SK-N-SH (cell line): ENCODE data around the gene EFHC1. TPM values are rescaled to one million over a fixed set of nuclear protein-coding genes. Genes with fewer than 3 reads are reported as not detected.

Experiments
- CTCF ChIA-PET: fragments of 300-600, 350-600 bp; formaldehyde crosslinking; extraction: SDS; loops from one replicate; lab custom pipeline; 2021; lab: Yijun Ruan, JAX
- POLR2A ChIA-PET: fragments of 350-600 bp; sonication (Branson Sonifier 250); formaldehyde crosslinking; extraction: SDS; loops from one replicate; lab custom pipeline; 2020; ENCODE audit warnings: antibody characterized with exemption, inconsistent platforms; lab: Yijun Ruan, JAX
- DNase-seq: peaks from one replicate; pipeline ENCODE4 v3.0.0; 2012
- H2AFZ ChIP-seq: fragments of 200-600 bp; sonication (generic); 2 replicates; pipeline ENCODE4 v1.8.1; 2016; ENCODE audit warnings: antibody characterized with exemption, mild to moderate bottlenecking, low read depth
- H3F3A ChIP-seq: fragments of 200-600 bp; sonication (generic); replicated peaks from 2 replicates; pipeline ENCODE3; 2016; ENCODE audit warnings: antibody characterized with exemption, mild to moderate bottlenecking; ENCODE audit not compliant: insufficient read depth
- H3K27ac ChIP-seq, 2 experiments: fragments of 200-500 bp in 1 of 2; fragments of 200-600 bp in 1 of 2; sonication (Bioruptor generic) in 1 of 2; sonication (generic), shearing (Covaris generic) in 1 of 2; 2 replicates each; pipeline versions ENCODE4 v1.5.1 to v1.6.1; 2014 to 2016; ENCODE audit warnings: low read depth in 2 of 2, inconsistent platforms in 1 of 2, low read length in 1 of 2, mild to moderate bottlenecking in 1 of 2, mixed read lengths in 1 of 2
- H3K27me3 ChIP-seq: fragments of 200-600 bp; sonication (generic), shearing (Covaris generic); 2 replicates; pipeline ENCODE4 v1.6.1; 2016; ENCODE audit warnings: mixed run types; ENCODE audit not compliant: insufficient read depth
- H3K36me3 ChIP-seq, 2 experiments: fragments of 200-500 bp in 1 of 2; fragments of 200-600 bp in 1 of 2; sonication (Bioruptor generic) in 1 of 2; sonication (generic) in 1 of 2; replicated peaks in 1 of 2; 2 replicates each; pipeline versions ENCODE3 to v1.5.1; 2014 to 2016; ENCODE audit warnings: low read length in 1 of 2, mild to moderate bottlenecking in 1 of 2; ENCODE audit not compliant: insufficient read depth in 2 of 2, control insufficient read depth in 1 of 2
- H3K4me1 ChIP-seq, 2 experiments: fragments of 200-500 bp in 1 of 2; fragments of 200-600 bp in 1 of 2; sonication (Bioruptor generic) in 1 of 2; sonication (generic), shearing (Covaris generic) in 1 of 2; 2 replicates each; pipeline versions ENCODE4 v1.5.1 to v1.6.1; 2014 to 2016; ENCODE audit warnings: low read depth in 1 of 2, low read length in 1 of 2, mixed run types in 1 of 2; ENCODE audit not compliant: insufficient read depth in 2 of 2, control insufficient read depth in 1 of 2
- H3K4me2 ChIP-seq: fragments of 200-600 bp; sonication (generic), shearing (Covaris generic); 2 replicates; pipeline ENCODE4 v1.6.1; 2017; ENCODE audit warnings: mixed run types
- H3K4me3 ChIP-seq, 2 experiments: fragments of 200-500 bp in 1 of 2; fragments of 200-600 bp in 1 of 2; sonication (Bioruptor generic) in 1 of 2; sonication (generic), shearing (Covaris generic) in 1 of 2; 2 replicates each; pipeline versions ENCODE4 v1.5.1 to v1.8.1; 2014 to 2016; ENCODE audit warnings: low read depth in 2 of 2, inconsistent platforms in 1 of 2, low read length in 1 of 2, mild to moderate bottlenecking in 1 of 2, mixed read lengths in 1 of 2, moderate library complexity in 1 of 2
- H3K79me2 ChIP-seq: fragments of 200-600 bp; sonication (generic); 2 replicates; pipeline ENCODE4 v1.8.1; 2017; ENCODE audit warnings: mild to moderate bottlenecking; ENCODE audit not compliant: insufficient read depth
- H3K9ac ChIP-seq: fragments of 200-600 bp; sonication (generic); 2 replicates; pipeline ENCODE4 v1.6.1; 2017; ENCODE audit warnings: mixed run types
- H3K9me2 ChIP-seq: fragments of 200-600 bp; sonication (generic); 2 replicates; pipeline ENCODE4 v1.6.1; 2017; ENCODE audit warnings: mixed run types
- H3K9me3 ChIP-seq: fragments of 200-600 bp; sonication (generic); 2 replicates; pipeline ENCODE4 v1.6.1; 2017; ENCODE audit warnings: mixed run types, mild to moderate bottlenecking, moderate library complexity
- H4K20me1 ChIP-seq: fragments of 200-600 bp; sonication (generic); 2 replicates; pipeline ENCODE4 v1.6.1; 2017; ENCODE audit warnings: mild to moderate bottlenecking, mixed run types; ENCODE audit not compliant: insufficient read depth
- EP300 ChIP-seq, 2 experiments: IDR thresholded peaks; 2 replicates each; pipeline versions ENCODE4 v1.4.0 to v1.6.1; 2012; ENCODE audit warnings: borderline replicate concordance in 1 of 2, low read depth in 1 of 2, low read length in 1 of 2
- EZH2phosphoT487 ChIP-seq: fragments of 200-600 bp; sonication (generic); IDR thresholded peaks from 2 replicates; pipeline ENCODE4 v1.6.1; 2017; ENCODE audit warnings: low read depth, mixed run types, mild to moderate bottlenecking, antibody characterized with exemption, moderate library complexity, borderline replicate concordance
- GABPA ChIP-seq: IDR thresholded peaks from 2 replicates; pipeline ENCODE4 v1.4.0; 2012; ENCODE audit warnings: low read depth, mild to moderate bottlenecking
- GATA2 ChIP-seq: sonication (generic); formaldehyde crosslinking; IDR thresholded peaks from 2 replicates; pipeline ENCODE4 v1.5.0; 2020; ENCODE audit warnings: mild to moderate bottlenecking, missing genetic modification reagents
- JUND ChIP-seq: IDR thresholded peaks from 2 replicates; pipeline ENCODE4 v1.4.0; 2012
- MEF2A ChIP-seq: IDR thresholded peaks from 2 replicates; pipeline ENCODE4 v1.4.0; 2012; ENCODE audit warnings: low read depth, borderline replicate concordance
- MXI1 ChIP-seq: IDR thresholded peaks from 2 replicates; pipeline ENCODE4 v1.6.1; 2012; ENCODE audit warnings: mild to moderate bottlenecking, low read depth, low read length, improper control_type of control experiment
- RFX5 ChIP-seq: IDR thresholded peaks from 2 replicates; pipeline ENCODE4 v1.6.1; 2012; ENCODE audit warnings: mild to moderate bottlenecking, improper control_type of control experiment, low read length
- SIN3A ChIP-seq: IDR thresholded peaks from 2 replicates; pipeline ENCODE4 v1.6.1; 2012; ENCODE audit warnings: low read depth, mild to moderate bottlenecking, low read length, moderate library complexity, borderline replicate concordance
- SMC3 ChIP-seq: IDR thresholded peaks from 2 replicates; pipeline ENCODE4 v1.6.1; 2012; ENCODE audit warnings: low read depth, low read length, improper control_type of control experiment
- TEAD4 ChIP-seq: IDR thresholded peaks from 2 replicates; pipeline ENCODE4 v1.4.0; 2012; ENCODE audit warnings: mild to moderate bottlenecking, borderline replicate concordance; ENCODE audit not compliant: insufficient read depth
- YY1 ChIP-seq: IDR thresholded peaks from 2 replicates; pipeline ENCODE4 v1.4.0; 2012; ENCODE audit warnings: low read depth, mild to moderate bottlenecking
- WGBS: methylation state at CpG from one replicate; pipeline ENCODE4 v1.1.6; 2017; ENCODE audit warnings: low lambda C conversion rate; 5-methylcytosine and 5-hydroxymethylcytosine counted together
- polyA plus RNA-seq, 3 experiments: library from polyadenylated mRNA; depleted of rRNA; stranded (reverse); fragments of >200 nt; gene quantifications; 2 replicates each; pipeline ENCODE4 v1.2.3, GENCODE V29; 2012
- TF ChIP-seq, protein P1 (sequence below): IDR thresholded peaks from 2 replicates; pipeline ENCODE4 v1.6.1; 2012; ENCODE audit warnings: mild to moderate bottlenecking, low read depth, low read length, moderate library complexity
- TF ChIP-seq, protein P2 (sequence below): fragments of 150-350 bp; IDR thresholded peaks from 2 replicates; pipeline ENCODE4 v1.6.1; 2016; ENCODE audit warnings: mild to moderate bottlenecking, low read depth, low read length
- TF ChIP-seq, protein P3 (sequence below): IDR thresholded peaks from 2 replicates; pipeline ENCODE4 v1.4.0; 2012; ENCODE audit warnings: low read depth, borderline replicate concordance
- TF ChIP-seq, protein P4 (sequence below): IDR thresholded peaks from 2 replicates; pipeline ENCODE4 v1.4.0; 2012; ENCODE audit warnings: low read depth

The EFHC1 gene
- polyA plus RNA-seq, 1 of the 3 experiments (the other 2 are of a cell fraction) = 39.4 TPM

DNA sequence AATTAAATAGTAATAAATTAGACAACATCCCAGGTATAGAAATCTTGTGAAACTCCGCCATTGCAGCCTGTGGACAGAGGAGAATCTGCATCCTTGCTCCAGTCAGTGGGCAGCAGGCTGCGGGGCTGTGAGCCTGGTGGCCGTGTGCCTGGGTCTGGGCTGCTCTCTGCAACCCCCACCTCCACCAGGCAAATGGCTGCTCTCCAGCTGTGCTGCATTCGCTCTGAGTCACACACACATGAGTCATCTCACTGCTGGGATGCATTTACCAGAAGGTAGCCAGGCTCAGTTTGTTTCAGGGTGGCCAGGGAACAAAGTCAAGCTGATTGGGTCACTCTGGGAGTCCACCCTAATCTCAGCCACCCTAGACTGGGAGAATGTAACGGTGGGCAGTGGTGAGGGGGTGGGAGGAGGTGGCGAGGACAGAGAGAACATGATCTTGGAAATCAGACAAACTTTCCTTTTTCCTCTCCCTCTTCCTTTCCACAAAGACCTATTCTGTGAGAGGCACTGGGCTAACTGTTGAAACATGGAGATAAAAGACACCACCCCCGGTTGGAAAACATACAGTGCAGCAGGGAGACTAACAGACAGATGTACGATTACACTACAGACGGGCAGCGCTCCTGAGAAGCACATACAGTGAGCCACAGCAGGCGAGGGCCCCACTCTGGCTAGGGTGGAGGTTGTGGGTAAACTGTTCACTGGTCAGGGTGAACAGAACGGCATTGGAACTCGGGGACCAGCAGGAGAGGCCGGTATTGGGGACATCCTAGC, 97.5 kb downstream of the EFHC1 start (continued):
- TF ChIP-seq, protein P1, sequence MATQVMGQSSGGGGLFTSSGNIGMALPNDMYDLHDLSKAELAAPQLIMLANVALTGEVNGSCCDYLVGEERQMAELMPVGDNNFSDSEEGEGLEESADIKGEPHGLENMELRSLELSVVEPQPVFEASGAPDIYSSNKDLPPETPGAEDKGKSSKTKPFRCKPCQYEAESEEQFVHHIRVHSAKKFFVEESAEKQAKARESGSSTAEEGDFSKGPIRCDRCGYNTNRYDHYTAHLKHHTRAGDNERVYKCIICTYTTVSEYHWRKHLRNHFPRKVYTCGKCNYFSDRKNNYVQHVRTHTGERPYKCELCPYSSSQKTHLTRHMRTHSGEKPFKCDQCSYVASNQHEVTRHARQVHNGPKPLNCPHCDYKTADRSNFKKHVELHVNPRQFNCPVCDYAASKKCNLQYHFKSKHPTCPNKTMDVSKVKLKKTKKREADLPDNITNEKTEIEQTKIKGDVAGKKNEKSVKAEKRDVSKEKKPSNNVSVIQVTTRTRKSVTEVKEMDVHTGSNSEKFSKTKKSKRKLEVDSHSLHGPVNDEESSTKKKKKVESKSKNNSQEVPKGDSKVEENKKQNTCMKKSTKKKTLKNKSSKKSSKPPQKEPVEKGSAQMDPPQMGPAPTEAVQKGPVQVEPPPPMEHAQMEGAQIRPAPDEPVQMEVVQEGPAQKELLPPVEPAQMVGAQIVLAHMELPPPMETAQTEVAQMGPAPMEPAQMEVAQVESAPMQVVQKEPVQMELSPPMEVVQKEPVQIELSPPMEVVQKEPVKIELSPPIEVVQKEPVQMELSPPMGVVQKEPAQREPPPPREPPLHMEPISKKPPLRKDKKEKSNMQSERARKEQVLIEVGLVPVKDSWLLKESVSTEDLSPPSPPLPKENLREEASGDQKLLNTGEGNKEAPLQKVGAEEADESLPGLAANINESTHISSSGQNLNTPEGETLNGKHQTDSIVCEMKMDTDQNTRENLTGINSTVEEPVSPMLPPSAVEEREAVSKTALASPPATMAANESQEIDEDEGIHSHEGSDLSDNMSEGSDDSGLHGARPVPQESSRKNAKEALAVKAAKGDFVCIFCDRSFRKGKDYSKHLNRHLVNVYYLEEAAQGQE = peak; percentile 66; the same call in 1 of the 2 replicates
- TF ChIP-seq YY1 (peak; percentile 73; the same call in 1 of the 2 replicates), JUND (peak; percentile 100), SIN3A (no peak; the same call in 1 of the 2 replicates), RFX5 (no peak), TEAD4 (peak; percentile 81), GATA2 (CRISPR knock-in tag) (no peak), EZH2phosphoT487 (no peak), SMC3 (no peak), MEF2A (no peak), GABPA (no peak)
- TF ChIP-seq, protein P2, sequence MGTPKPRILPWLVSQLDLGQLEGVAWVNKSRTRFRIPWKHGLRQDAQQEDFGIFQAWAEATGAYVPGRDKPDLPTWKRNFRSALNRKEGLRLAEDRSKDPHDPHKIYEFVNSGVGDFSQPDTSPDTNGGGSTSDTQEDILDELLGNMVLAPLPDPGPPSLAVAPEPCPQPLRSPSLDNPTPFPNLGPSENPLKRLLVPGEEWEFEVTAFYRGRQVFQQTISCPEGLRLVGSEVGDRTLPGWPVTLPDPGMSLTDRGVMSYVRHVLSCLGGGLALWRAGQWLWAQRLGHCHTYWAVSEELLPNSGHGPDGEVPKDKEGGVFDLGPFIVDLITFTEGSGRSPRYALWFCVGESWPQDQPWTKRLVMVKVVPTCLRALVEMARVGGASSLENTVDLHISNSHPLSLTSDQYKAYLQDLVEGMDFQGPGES = no peak
- TF ChIP-seq, all 33 proteins: peak for 19

DNA sequence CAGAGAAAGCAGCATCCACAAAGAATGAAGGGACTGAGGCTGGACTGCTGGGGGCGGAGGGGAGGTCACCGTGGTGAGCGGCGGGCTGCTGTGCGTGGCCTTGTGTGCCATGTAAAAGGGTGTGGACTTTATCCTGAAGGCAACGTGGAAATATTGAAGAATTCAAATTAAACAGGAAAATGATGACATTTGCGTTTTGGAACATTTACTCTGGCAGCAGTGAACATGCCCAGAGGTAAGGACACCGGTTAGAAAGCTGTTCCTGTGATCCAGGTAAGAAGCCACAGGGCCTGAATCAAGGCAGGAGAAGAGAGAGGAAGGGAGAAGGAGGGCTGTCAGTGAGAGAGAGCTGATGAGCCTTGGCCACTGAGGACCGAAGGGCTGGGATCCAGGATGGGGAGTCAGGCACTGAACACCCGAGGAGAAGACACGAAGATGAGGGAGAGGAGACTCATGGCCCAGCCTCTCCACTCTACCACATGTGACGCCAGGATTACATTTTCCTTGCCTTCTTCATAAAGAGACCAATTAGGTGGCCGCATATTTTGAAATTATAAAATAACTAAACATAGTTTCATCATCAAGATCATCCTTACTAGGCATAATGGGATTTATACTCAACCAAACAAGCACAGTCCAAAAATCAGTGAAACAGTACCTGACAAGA, 98.3 kb downstream of the EFHC1 start:
- H4K20me1 ChIP-seq = no peaks in the 10 kb centered on the region
- peak overlapping the region; percentile 64 for H3K9ac ChIP-seq
- ChIA-PET CTCF (interaction anchor here (1.0 kb wide), 1 partner anchor 80 kb away, joined by 3 read pairs; no protein-coding TSS in a partner anchor), POLR2A (no interaction called here)
- peaks cover 38 to 45% of the 10 kb centered on the region in 2 experiments for H3K36me3 ChIP-seq
- 0 out of 4 replicates have a peak overlapping the region, but pooled peaks of 1 of the 2 experiments have one; percentile 35 for H3K4me3 ChIP-seq
- no peak overlapping the region for H2AFZ ChIP-seq
- DNase-seq = no peak
- peak overlapping the region; percentile 97 to 98 for H3K27ac ChIP-seq
- no peaks in the 10 kb centered on the region for H3K9me3 ChIP-seq
- 87% methylated on average over 13 of the region's 13 CpGs for WGBS
- H3K4me1 ChIP-seq = peaks cover 47 to 50% of the 10 kb centered on the region in 2 experiments
- H3K4me2 ChIP-seq = peak overlapping the region; percentile 77
- H3F3A ChIP-seq = peaks cover 37% of the 10 kb centered on the region
- TF ChIP-seq, protein P3, sequence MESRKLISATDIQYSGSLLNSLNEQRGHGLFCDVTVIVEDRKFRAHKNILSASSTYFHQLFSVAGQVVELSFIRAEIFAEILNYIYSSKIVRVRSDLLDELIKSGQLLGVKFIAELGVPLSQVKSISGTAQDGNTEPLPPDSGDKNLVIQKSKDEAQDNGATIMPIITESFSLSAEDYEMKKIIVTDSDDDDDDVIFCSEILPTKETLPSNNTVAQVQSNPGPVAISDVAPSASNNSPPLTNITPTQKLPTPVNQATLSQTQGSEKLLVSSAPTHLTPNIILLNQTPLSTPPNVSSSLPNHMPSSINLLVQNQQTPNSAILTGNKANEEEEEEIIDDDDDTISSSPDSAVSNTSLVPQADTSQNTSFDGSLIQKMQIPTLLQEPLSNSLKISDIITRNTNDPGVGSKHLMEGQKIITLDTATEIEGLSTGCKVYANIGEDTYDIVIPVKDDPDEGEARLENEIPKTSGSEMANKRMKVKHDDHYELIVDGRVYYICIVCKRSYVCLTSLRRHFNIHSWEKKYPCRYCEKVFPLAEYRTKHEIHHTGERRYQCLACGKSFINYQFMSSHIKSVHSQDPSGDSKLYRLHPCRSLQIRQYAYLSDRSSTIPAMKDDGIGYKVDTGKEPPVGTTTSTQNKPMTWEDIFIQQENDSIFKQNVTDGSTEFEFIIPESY = no peak
- TF ChIP-seq EP300 (IDR thresholded peaks at IDR 0.05; ENCODE audit: borderline replicate concordance in 1 of 2, low read depth in 1 of 2, low read length in 1 of 2) = no peak
- TF ChIP-seq GABPA = no peak
- TF ChIP-seq MXI1 = no peak
- TF ChIP-seq, protein P4, sequence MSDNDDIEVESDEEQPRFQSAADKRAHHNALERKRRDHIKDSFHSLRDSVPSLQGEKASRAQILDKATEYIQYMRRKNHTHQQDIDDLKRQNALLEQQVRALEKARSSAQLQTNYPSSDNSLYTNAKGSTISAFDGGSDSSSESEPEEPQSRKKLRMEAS = no peak
- H3K9me2 ChIP-seq = no peaks in the 10 kb centered on the region
- peaks cover 58% of the 10 kb centered on the region for H3K79me2 ChIP-seq
- no peaks in the 10 kb centered on the region for H3K27me3 ChIP-seq
